Measurements from ENCODE around the gene ZNF529.

DNA sequence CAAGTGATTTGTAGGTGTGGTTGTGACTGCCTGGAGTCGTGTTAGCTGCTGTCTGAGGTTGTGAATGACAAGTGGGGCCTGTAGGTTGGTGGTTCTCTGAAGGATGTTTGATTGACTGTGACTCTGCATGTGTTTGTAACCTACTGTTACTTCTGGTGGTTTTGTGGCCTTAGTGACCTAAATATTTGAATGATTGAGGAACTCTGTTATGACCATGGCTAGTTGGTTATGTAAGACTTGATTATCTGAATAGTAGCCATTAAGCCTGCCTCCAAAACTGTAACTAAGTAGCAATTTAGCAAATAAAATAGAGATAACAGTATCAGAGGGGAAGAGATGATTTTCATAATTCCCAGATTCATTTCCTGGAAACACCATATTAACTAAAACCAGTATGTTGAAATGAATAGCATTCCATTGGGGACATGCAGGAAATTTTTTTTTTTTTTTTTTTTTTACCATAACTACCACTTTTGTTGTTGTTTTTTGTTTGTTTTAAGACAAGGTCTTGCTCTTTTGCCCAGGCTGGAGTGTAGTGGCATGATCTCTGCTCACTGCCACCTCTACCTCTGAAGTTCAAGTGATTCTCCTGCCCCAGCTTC is 32.9 kb upstream of the ZNF529 start:
- TF ChIP-seq POLR2A (IDR thresholded peaks at IDR 0.05) = no peak
- TF ChIP-seq, protein P1, sequence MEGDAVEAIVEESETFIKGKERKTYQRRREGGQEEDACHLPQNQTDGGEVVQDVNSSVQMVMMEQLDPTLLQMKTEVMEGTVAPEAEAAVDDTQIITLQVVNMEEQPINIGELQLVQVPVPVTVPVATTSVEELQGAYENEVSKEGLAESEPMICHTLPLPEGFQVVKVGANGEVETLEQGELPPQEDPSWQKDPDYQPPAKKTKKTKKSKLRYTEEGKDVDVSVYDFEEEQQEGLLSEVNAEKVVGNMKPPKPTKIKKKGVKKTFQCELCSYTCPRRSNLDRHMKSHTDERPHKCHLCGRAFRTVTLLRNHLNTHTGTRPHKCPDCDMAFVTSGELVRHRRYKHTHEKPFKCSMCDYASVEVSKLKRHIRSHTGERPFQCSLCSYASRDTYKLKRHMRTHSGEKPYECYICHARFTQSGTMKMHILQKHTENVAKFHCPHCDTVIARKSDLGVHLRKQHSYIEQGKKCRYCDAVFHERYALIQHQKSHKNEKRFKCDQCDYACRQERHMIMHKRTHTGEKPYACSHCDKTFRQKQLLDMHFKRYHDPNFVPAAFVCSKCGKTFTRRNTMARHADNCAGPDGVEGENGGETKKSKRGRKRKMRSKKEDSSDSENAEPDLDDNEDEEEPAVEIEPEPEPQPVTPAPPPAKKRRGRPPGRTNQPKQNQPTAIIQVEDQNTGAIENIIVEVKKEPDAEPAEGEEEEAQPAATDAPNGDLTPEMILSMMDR (IDR thresholded peaks at IDR 0.05) = no peak
